Measurements from ENCODE around the gene DNAJC2. TPM values are rescaled to one million over a fixed set of nuclear protein-coding genes. Genes with fewer than 3 reads are reported as not detected.
A peak's percentile ranks its signal among the peaks of the same experiment; 100 is the strongest.

The DNAJC2 gene
- total RNA-seq, 1 donor from 2014 or later: 41.0 TPM

- Histone ChIP-seq H2AFZ (replicated peaks) (no peak overlapping the region), H3F3A (ENCODE audit: low read depth) (peaks cover 4% of the 10 kb centered on the region), H3K4me3 (peak overlapping the region; percentile 74), H3K27me3 (no peaks in the 10 kb centered on the region), H3K36me3 (no peaks in the 10 kb centered on the region), H3K27ac (no peak overlapping the region), H3K79me2 (ENCODE audit: low read depth) (peaks cover 72% of the 10 kb centered on the region), H3K4me2 (peak overlapping the region; percentile 95), H4K20me1 (ENCODE audit: low read depth) (peaks cover 21% of the 10 kb centered on the region), H3K9ac (peak overlapping the region; percentile 84), H3K4me1 (peaks cover 14% of the 10 kb centered on the region), H3K9me3 (ENCODE audit: low read depth) (no peaks in the 10 kb centered on the region)
- DNase-seq (ENCODE audit: low spot score): no peak
- H3K27ac Mint-ChIP-seq: no peak overlapping the region
- peaks cover 3% of the 10 kb centered on the region for H3K36me3 Mint-ChIP-seq
- no peak for TF ChIP-seq EZH2phosphoT487 (IDR thresholded peaks at IDR 0.05)
- TF ChIP-seq CTCF (IDR thresholded peaks at IDR 0.05): no peak
- TF ChIP-seq EZH2 (IDR thresholded peaks at IDR 0.05): no peak
- no peaks in the 10 kb centered on the region for H3K27me3 Mint-ChIP-seq (ENCODE audit: insufficient read depth, low read depth)
- H3K4me1 Mint-ChIP-seq: peaks cover 25% of the 10 kb centered on the region
- H3K4me3 Mint-ChIP-seq: peak overlapping the region; percentile 100
- H3K9me3 Mint-ChIP-seq: no peaks in the 10 kb centered on the region
Measured at GRCh38 chr7:103348959-103349358, 4.4 kb upstream of the DNAJC2 start.

GRCh38 chr7:103348452-103348851, 3.9 kb upstream of the DNAJC2 start:
- Histone ChIP-seq H3K27ac (no peak overlapping the region), H2AFZ (replicated peaks) (no peak overlapping the region), H3K4me3 (peak overlapping the region; percentile 74), H3K79me2 (ENCODE audit: low read depth) (peaks cover 72% of the 10 kb centered on the region), H3F3A (ENCODE audit: low read depth) (peaks cover 4% of the 10 kb centered on the region), H3K36me3 (no peaks in the 10 kb centered on the region), H3K9ac (peak overlapping the region; percentile 84), H4K20me1 (ENCODE audit: low read depth) (peaks cover 18% of the 10 kb centered on the region), H3K9me3 (ENCODE audit: low read depth) (no peaks in the 10 kb centered on the region), H3K27me3 (no peaks in the 10 kb centered on the region), H3K4me1 (peaks cover 19% of the 10 kb centered on the region), H3K4me2 (peak overlapping the region; percentile 95)
- DNase-seq (ENCODE audit: low spot score): no peak
- Mint-ChIP-seq H3K4me3 (peak overlapping the region; percentile 100), H3K36me3 (peaks cover 3% of the 10 kb centered on the region), H3K27ac (no peak overlapping the region), H3K4me1 (peaks cover 25% of the 10 kb centered on the region), H3K9me3 (no peaks in the 10 kb centered on the region), H3K27me3 (ENCODE audit: insufficient read depth, low read depth) (no peaks in the 10 kb centered on the region)
- TF ChIP-seq EZH2 (IDR thresholded peaks at IDR 0.05) (no peak), CTCF (IDR thresholded peaks at IDR 0.05) (no peak), EZH2phosphoT487 (IDR thresholded peaks at IDR 0.05) (no peak)

GRCh38 chr7:103347507-103348267, 3.1 kb upstream of the DNAJC2 start, which contains the start of gene PSMC2:
Gene PSMC2 (plus strand): TSS chr7:103347643. CDS start chr7:103347712, 69 bp downstream.
- H3K4me1 Mint-ChIP-seq: peaks cover 25% of the 10 kb centered on the region
- Histone ChIP-seq H3K9me3 (ENCODE audit: low read depth) (no peaks in the 10 kb centered on the region), H2AFZ (replicated peaks) (peak within 1 kb of the TSS; percentile 88), H3K4me1 (peaks cover 22% of the 10 kb centered on the region), H3F3A (ENCODE audit: low read depth) (peaks cover 4% of the 10 kb centered on the region), H3K27ac (peak within 1 kb of the TSS; percentile 61), H3K4me2 (peak within 1 kb of the TSS; percentile 95), H4K20me1 (ENCODE audit: low read depth) (peaks cover 15% of the 10 kb centered on the region), H3K9ac (peak within 1 kb of the TSS; percentile 84), H3K27me3 (no peaks in the 10 kb centered on the region), H3K4me3 (peak within 1 kb of the TSS; percentile 74), H3K79me2 (ENCODE audit: low read depth) (peaks cover 72% of the 10 kb centered on the region), H3K36me3 (no peaks in the 10 kb centered on the region)
- H3K4me3 Mint-ChIP-seq: peak within 1 kb of the TSS; percentile 100
- TF ChIP-seq EZH2 (IDR thresholded peaks at IDR 0.05) (no peak), CTCF (IDR thresholded peaks at IDR 0.05) (no peak), EZH2phosphoT487 (IDR thresholded peaks at IDR 0.05) (no peak)
- peak; percentile 88 for DNase-seq (ENCODE audit: low spot score)
- no peaks in the 10 kb centered on the region for H3K9me3 Mint-ChIP-seq
- no peaks in the 10 kb centered on the region for H3K27me3 Mint-ChIP-seq (ENCODE audit: insufficient read depth, low read depth)
- H3K27ac Mint-ChIP-seq: peak within 1 kb of the TSS; percentile 96
- H3K36me3 Mint-ChIP-seq: peaks cover 3% of the 10 kb centered on the region
